Activated naive CD4-positive, alpha-beta T cell treated with anti-CD3 and anti-CD28 coated beads for 36 hours (primary cell): ENCODE results near the gene PRKAB2. TPM values are rescaled to one million over a fixed set of nuclear protein-coding genes. Genes with fewer than 3 reads are reported as not detected.

Source experiments
- CTCF ChIA-PET: fragments of 350-600 bp; sonication (Branson Sonifier 250); formaldehyde crosslinking; loops from one replicate; lab custom pipeline; 2021; ENCODE audit warnings: antibody characterized with exemption; lab: Charles Lee
- DNase-seq: peaks from one replicate; pipeline ENCODE4 v3.0.0-alpha.2; 2020
- H3K27ac Mint-ChIP-seq: one replicate; pipeline ENCODE4 v1.8.0; 2021; ENCODE audit warnings: mild to moderate bottlenecking, mixed read lengths
- H3K27me3 Mint-ChIP-seq: one replicate; pipeline ENCODE4 v1.8.0; 2021; ENCODE audit warnings: low read depth, mixed read lengths
- H3K36me3 Mint-ChIP-seq: one replicate; pipeline ENCODE4 v1.8.0; 2021; ENCODE audit warnings: low read depth, mixed read lengths
- H3K4me1 Mint-ChIP-seq: one replicate; pipeline ENCODE4 v1.8.0; 2021; ENCODE audit warnings: low read depth, mixed read lengths
- H3K4me3 Mint-ChIP-seq: one replicate; pipeline ENCODE4 v1.8.0; 2021; ENCODE audit warnings: mild to moderate bottlenecking, moderate library complexity, mixed read lengths
- H3K9me3 Mint-ChIP-seq: one replicate; pipeline ENCODE4 v1.8.0; 2021; ENCODE audit warnings: mixed read lengths
- intact Hi-C: fragments of 100-400 bp; cut with micrococcal nuclease; formaldehyde crosslinking; loops from one replicate; pipeline ENCODE4 v1.15.1; 2023
- total RNA-seq, 2 experiments: library from RNA; stranded (reverse); gene quantifications; one replicate each; pipeline ENCODE4 v1.2.3, GENCODE V29; 2021

Gene PRKAB2
- 1 to 10 TPM; 3.4 to 4.4 TPM for total RNA-seq

DNA sequence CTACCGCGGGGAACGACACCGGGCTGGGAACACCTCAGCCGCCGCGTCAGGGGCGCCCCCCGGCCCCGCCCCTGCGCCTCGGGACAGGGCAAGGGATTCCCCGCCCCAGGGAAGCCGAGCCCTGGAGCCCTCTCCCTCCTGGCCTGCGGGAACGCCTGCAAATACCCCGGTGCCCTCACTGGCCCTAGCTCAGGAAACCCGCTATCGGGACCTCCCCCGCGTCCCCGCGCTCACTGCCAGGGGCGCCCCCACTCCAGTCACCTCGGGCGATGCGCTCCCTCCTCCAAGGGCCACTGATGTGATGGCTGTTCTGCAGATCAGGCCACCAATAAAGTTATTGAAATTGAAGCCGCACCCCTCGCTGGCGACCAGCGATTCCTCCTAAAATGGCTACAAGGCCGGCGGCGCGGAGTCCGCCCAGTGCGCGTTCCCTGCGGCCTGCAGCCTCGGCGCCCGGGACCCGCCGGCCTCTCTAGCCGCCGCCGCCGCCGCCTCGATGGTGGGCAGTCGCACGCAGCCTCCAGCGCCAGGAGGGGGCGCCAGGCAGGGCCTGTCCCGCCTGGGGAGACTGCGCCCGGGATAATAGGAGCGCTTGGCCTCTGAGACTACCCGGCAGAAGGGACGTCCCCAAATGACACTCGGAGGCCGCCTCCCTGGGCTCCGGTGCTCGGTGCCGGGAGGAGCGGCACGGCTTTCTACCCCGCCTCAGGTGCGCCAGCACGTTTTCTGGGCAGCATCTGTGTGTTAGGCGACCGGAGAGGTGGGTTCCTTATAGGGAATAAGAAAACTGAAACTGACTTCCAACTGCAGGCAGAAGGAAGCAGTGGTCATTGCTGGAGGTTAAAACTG is at the start of gene PRKAB2:
Gene PRKAB2 (minus strand): TSS at position 303 of the 849 bp plus-strand sequence. CDS start 326 bp downstream, outside the sequence.
- Mint-ChIP-seq H3K36me3 (peaks cover 8% of the 10 kb centered on the region), H3K27me3 (peaks cover 2% of the 10 kb centered on the region), H3K4me3 (peak within 1 kb of the TSS; percentile 98), H3K27ac (peak within 1 kb of the TSS; percentile 96), H3K4me1 (peaks cover 32% of the 10 kb centered on the region), H3K9me3 (peaks cover 4% of the 10 kb centered on the region)
- intact Hi-C loops = loop anchor here (1.0 kb wide), 4 partner anchors 53 to 369 kb away; partner anchors contain the start of genes BCL9, CHD1L and FMO5
- DNase-seq = peak; percentile 91
- CTCF ChIA-PET = interaction anchor here (0.9 to 3.8 kb wide), 2 partner anchors 42 to 70 kb away, joined by 3 to 39 read pairs; partner anchors contain the start of gene CHD1L

DNA sequence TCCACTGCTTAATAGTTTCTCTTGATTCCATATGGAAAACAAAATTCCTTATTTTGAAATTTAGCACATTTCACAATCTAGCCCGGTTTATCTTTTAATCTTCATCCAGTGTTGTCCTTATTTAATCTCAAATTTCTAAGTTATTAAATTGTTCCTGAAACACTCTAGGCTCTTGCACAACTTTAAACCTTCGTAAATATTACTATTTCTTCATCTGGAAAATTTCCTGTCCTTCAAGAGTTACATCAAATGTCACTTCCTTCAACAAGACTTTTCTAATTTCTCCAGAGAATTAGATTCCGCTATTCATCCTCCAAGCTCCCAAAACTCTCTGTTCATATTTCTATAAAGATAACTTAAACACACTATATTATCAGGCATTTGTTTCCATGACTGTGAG is 46.3 kb upstream of the PRKAB2 start:
- H3K27me3 Mint-ChIP-seq = no peaks in the 10 kb centered on the region
- H3K36me3 Mint-ChIP-seq = no peaks in the 10 kb centered on the region
- H3K4me1 Mint-ChIP-seq = no peaks in the 10 kb centered on the region
- no peaks in the 10 kb centered on the region for H3K9me3 Mint-ChIP-seq
- CTCF ChIA-PET = no interaction called here
- no peak overlapping the region for H3K27ac Mint-ChIP-seq
- no peak for DNase-seq
- intact Hi-C loops = no loop called here
- H3K4me3 Mint-ChIP-seq = no peak overlapping the region

DNA sequence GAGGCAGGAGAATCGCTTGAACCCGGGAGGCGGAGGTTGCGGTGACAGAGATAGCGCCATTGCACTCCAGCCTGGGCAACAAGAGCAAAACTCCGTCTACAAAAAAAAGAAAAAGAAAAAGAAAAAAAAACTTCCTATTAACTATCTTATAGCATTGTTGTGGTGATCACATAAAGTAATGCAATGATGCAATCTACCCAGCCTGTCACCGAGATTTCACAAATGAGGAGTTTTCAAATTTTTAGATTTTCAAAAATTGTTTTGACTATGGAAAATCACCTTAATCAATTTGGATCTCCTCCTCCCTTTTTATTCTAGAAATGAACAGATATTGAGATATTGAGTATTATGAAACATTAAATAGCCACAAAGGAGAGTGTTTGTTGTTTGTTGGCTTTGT is 44.9 kb upstream of the PRKAB2 start:
- intact Hi-C loops = no loop called here
- H3K4me3 Mint-ChIP-seq = no peak overlapping the region
- H3K27ac Mint-ChIP-seq = no peak overlapping the region
- H3K4me1 Mint-ChIP-seq = no peaks in the 10 kb centered on the region
- no peaks in the 10 kb centered on the region for H3K27me3 Mint-ChIP-seq
- H3K36me3 Mint-ChIP-seq = no peaks in the 10 kb centered on the region
- CTCF ChIA-PET = no interaction called here
- DNase-seq = no peak
- H3K9me3 Mint-ChIP-seq = no peaks in the 10 kb centered on the region

DNA sequence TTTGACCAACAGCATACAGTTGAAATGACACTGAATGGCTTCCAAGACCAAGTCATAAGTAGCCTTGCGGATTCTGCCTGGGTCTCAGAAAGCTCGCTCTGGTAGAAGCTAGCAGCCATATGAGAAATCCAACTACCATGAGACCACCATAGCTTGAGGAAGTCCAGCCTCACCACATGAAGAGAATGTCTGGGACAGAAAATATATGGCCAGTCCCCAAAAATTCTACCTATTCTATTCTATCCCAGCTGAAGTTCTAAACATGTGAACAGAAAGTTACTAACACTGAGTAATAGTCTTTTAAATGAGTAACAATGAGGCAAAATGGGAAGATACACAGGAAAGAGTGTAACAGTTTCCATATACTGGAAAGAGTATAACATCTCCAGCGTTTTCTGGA is 43.9 kb upstream of the PRKAB2 start:
- no peaks in the 10 kb centered on the region for H3K36me3 Mint-ChIP-seq
- H3K27ac Mint-ChIP-seq = no peak overlapping the region

GRCh38 chr1:147215540-147215916 is 43.3 kb upstream of the PRKAB2 start:
- CTCF ChIA-PET = no interaction called here
- H3K36me3 Mint-ChIP-seq = no peaks in the 10 kb centered on the region
- H3K27me3 Mint-ChIP-seq = no peaks in the 10 kb centered on the region
- no peak for DNase-seq
- no peak overlapping the region for H3K4me3 Mint-ChIP-seq
- no peaks in the 10 kb centered on the region for H3K9me3 Mint-ChIP-seq
- intact Hi-C loops = no loop called here
- H3K27ac Mint-ChIP-seq = no peak overlapping the region
- no peaks in the 10 kb centered on the region for H3K4me1 Mint-ChIP-seq

More for the DNA sequence above, 43.9 kb upstream of the PRKAB2 start:
- CTCF ChIA-PET = no interaction called here
- H3K9me3 Mint-ChIP-seq = no peaks in the 10 kb centered on the region
- no peak overlapping the region for H3K4me3 Mint-ChIP-seq
- H3K27me3 Mint-ChIP-seq = no peaks in the 10 kb centered on the region
- H3K4me1 Mint-ChIP-seq = no peaks in the 10 kb centered on the region
- no peak for DNase-seq
- intact Hi-C loops = no loop called here

GRCh38 chr1:147214842-147215539 is 42.7 kb upstream of the PRKAB2 start:
- DNase-seq = no peak
- CTCF ChIA-PET = no interaction called here
- H3K4me3 Mint-ChIP-seq = no peak overlapping the region
- intact Hi-C loops = no loop called here
- H3K4me1 Mint-ChIP-seq = no peaks in the 10 kb centered on the region
- no peak overlapping the region for H3K27ac Mint-ChIP-seq
- H3K36me3 Mint-ChIP-seq = no peaks in the 10 kb centered on the region
- H3K9me3 Mint-ChIP-seq = no peaks in the 10 kb centered on the region
- H3K27me3 Mint-ChIP-seq = no peaks in the 10 kb centered on the region

GRCh38 chr1:147214325-147214724 is 42.1 kb upstream of the PRKAB2 start:
- Mint-ChIP-seq H3K4me1 (no peaks in the 10 kb centered on the region), H3K36me3 (no peaks in the 10 kb centered on the region), H3K9me3 (no peaks in the 10 kb centered on the region), H3K27me3 (no peaks in the 10 kb centered on the region), H3K4me3 (no peak overlapping the region), H3K27ac (no peak overlapping the region)
- DNase-seq = no peak
- CTCF ChIA-PET = interaction anchor here (0.8 kb wide), 1 partner anchor 41 kb away, joined by 3 read pairs; no protein-coding TSS in a partner anchor
- intact Hi-C loops = no loop called here

DNA sequence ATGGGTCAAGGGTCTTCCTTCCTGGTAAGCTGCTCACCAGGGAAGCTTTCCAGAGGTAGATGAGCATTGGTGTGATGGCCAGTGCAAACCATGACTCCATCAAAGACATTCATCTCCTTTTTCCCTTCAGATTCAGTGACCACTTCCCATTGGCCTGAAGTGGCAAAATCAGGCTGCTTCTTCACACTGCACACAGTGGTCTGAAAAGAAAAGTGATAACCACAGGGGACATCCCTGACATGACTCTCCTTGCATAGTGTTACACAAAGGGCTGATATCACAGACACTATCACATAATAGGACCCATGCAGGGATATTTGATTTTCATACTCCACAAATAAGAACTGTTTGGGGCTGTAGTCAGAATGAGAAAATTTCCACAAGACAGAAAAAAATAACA is 41.0 kb upstream of the PRKAB2 start:
- DNase-seq = no peak
- Mint-ChIP-seq H3K27ac (no peak overlapping the region), H3K9me3 (no peaks in the 10 kb centered on the region), H3K27me3 (no peaks in the 10 kb centered on the region), H3K36me3 (no peaks in the 10 kb centered on the region), H3K4me3 (no peak overlapping the region), H3K4me1 (no peaks in the 10 kb centered on the region)
- CTCF ChIA-PET = interaction anchor here (1.5 kb wide), 1 partner anchor 26 kb away, joined by 3 read pairs; no protein-coding TSS in a partner anchor
- intact Hi-C loops = no loop called here

GRCh38 chr1:147211577-147211976 is 39.3 kb upstream of the PRKAB2 start:
- Mint-ChIP-seq H3K36me3 (no peaks in the 10 kb centered on the region), H3K27ac (no peak overlapping the region), H3K27me3 (no peaks in the 10 kb centered on the region), H3K4me1 (no peaks in the 10 kb centered on the region), H3K4me3 (no peak overlapping the region), H3K9me3 (peaks cover under 1% of the 10 kb centered on the region)
- CTCF ChIA-PET = interaction anchor here (0.7 kb wide), 1 partner anchor 11 kb away, joined by 3 read pairs; no protein-coding TSS in a partner anchor
- DNase-seq = no peak
- intact Hi-C loops = no loop called here

- intact Hi-C loops = no loop called here
- Mint-ChIP-seq H3K4me3 (no peak overlapping the region), H3K4me1 (no peaks in the 10 kb centered on the region), H3K27me3 (no peaks in the 10 kb centered on the region), H3K27ac (no peak overlapping the region), H3K9me3 (peaks cover 2% of the 10 kb centered on the region), H3K36me3 (no peaks in the 10 kb centered on the region)
- no peak for DNase-seq
- CTCF ChIA-PET = no interaction called here
These were observed 38.7 kb upstream of the PRKAB2 start for GRCh38 chr1:147210987-147211386.

DNA sequence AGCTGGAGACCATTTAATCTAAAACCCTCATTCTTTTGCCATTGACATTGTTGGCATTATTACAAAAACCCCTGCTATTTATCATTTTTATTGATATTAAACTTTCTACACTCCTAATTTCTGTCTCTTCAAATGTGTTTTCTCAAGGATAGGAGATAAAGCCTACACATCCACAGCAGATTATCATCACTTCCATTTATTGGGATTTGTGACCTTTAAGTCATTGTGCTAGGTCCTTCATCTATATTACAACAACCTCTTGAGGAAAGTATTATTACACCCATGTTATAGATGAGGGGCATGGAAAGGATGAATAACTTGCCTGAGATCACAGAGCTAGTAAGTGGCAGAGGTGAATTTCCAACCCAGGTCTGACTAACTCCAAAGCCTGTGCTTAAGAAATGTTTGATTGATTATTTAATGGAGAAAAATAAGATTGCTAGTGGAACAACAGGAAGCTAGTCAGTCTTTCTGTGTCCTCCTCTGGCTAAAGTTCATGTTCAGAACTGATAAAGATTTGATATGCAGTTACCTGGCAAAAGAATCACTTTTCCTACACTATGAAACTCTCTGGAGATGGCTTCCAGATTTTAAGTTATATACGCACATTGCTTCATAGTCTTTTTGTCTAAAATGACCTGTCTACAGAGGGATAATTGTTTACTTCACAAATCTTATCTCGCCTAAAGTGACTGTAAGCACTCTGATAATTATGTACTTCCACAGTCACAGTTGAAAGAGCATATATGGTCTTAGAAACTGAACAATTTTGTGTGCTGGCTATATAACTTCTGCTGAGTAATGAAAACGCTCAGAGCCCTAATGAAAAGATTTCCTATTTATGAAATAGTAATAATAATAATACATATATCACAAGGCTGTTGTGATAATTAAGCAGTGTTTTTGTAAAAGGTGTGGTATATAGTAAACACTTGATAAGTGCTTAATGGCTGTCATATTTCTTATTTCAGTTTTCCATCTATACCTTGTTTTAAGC is 37.9 kb upstream of the PRKAB2 start:
- H3K4me3 Mint-ChIP-seq = no peak overlapping the region

GRCh38 chr1:147208619-147209018 is 36.3 kb upstream of the PRKAB2 start:
- intact Hi-C loops = no loop called here
- Mint-ChIP-seq H3K4me1 (no peaks in the 10 kb centered on the region), H3K36me3 (no peaks in the 10 kb centered on the region), H3K4me3 (no peak overlapping the region), H3K27ac (no peak overlapping the region), H3K27me3 (no peaks in the 10 kb centered on the region), H3K9me3 (peaks cover 2% of the 10 kb centered on the region)
- DNase-seq = no peak
- CTCF ChIA-PET = no interaction called here

More for the DNA sequence above, 37.9 kb upstream of the PRKAB2 start:
- no peak for DNase-seq
- Mint-ChIP-seq H3K4me1 (no peaks in the 10 kb centered on the region), H3K27ac (no peak overlapping the region), H3K36me3 (no peaks in the 10 kb centered on the region), H3K27me3 (no peaks in the 10 kb centered on the region), H3K9me3 (peaks cover 2% of the 10 kb centered on the region)
- CTCF ChIA-PET = no interaction called here
- intact Hi-C loops = no loop called here
